Activated naive CD4-positive, alpha-beta T cell (primary cell): ENCODE results near the gene NREP.
"Not testable (repeated sequence)": the region's sequence is repeated elsewhere in the genome, so short reads cannot be mapped to it uniquely, and the experiment has no call there.

Source experiments
- DNase-seq, 4 experiments: peaks; one replicate each; lab custom pipeline; 2025; lab: John Stamatoyannopoulos, UW

Gene NREP

GRCh38 chr5:111739416-111739815, 17.6 kb downstream of the NREP start:
- no peak for DNase-seq

- DNase-seq, result no peak
Observed at GRCh38 chr5:111738118-111738517, 18.9 kb downstream of the NREP start.

GRCh38 chr5:111737716-111738115, 19.3 kb downstream of the NREP start:
- DNase-seq, result no peak

GRCh38 chr5:111735583-111736270, 21.3 kb downstream of the NREP start:
- no peak for DNase-seq

- no peak for DNase-seq
Observed at GRCh38 chr5:111734597-111734996, 22.4 kb downstream of the NREP start.

- no peak for DNase-seq
Observed at GRCh38 chr5:111734013-111734412, 23.0 kb downstream of the NREP start.

GRCh38 chr5:111733571-111733970, 23.4 kb downstream of the NREP start:
- DNase-seq, result no peak

- DNase-seq, result no peak
Observed at GRCh38 chr5:111731638-111732037, 25.4 kb downstream of the NREP start.

- no peak for DNase-seq
Observed at GRCh38 chr5:111730659-111731382, 26.2 kb downstream of the NREP start.

- DNase-seq, result no peak
Observed at GRCh38 chr5:111728941-111729340, 28.1 kb downstream of the NREP start.

GRCh38 chr5:111726986-111727385, 30.0 kb downstream of the NREP start:
- DNase-seq, result no peak

- DNase-seq, result no peak
Observed at GRCh38 chr5:111722140-111722539, 34.9 kb downstream of the NREP start.

GRCh38 chr5:111720333-111720890, 36.6 kb downstream of the NREP start:
- no peak for DNase-seq

GRCh38 chr5:111719773-111720172, 37.2 kb downstream of the NREP start:
- no peak for DNase-seq

GRCh38 chr5:111716789-111717188, 40.2 kb downstream of the NREP start:
- not testable (repeated sequence) for DNase-seq

GRCh38 chr5:111707630-111708164, 49.3 kb downstream of the NREP start:
- DNase-seq, result no peak

- DNase-seq, result no peak
Observed at GRCh38 chr5:111706345-111706744, 50.6 kb downstream of the NREP start.

GRCh38 chr5:111704452-111705085, 52.4 kb downstream of the NREP start:
- no peak for DNase-seq

GRCh38 chr5:111703662-111704061, 53.3 kb downstream of the NREP start:
- no peak for DNase-seq

GRCh38 chr5:111699976-111700375, 57.0 kb downstream of the NREP start:
- no peak for DNase-seq

GRCh38 chr5:111699324-111699723, 57.7 kb downstream of the NREP start:
- DNase-seq, result no peak

GRCh38 chr5:111697881-111698757, 58.9 kb downstream of the NREP start:
- DNase-seq, result no peak
